GM12878 (cell line): ENCODE measurements around the gene STRIP2. TPM values are rescaled to one million over a fixed set of nuclear protein-coding genes. Genes with fewer than 3 reads are reported as not detected.

Source experiments
- ATAC-seq: fragments of 200-7000 bp; cut with Tn5 transposase; 3 replicates; pipeline ENCODE4 v1.9.1; 2020; ENCODE audit warnings: mild to moderate bottlenecking, moderate library complexity
- BruUV-seq: library from RNA; stranded (reverse); fragments of 400-500 nt; replicated peaks from 2 replicates; lab custom pipeline; 2021; lab: Mats Ljungman, UMichigan
- CTCF ChIA-PET: fragments of 300-600 bp; sonication (Branson Sonifier 250); formaldehyde crosslinking; extraction: SDS; loops from one replicate; lab custom pipeline; 2021; ENCODE audit warnings: inconsistent platforms; lab: Yijun Ruan, JAX
- POLR2A ChIA-PET: fragments of 350-600 bp; formaldehyde crosslinking; extraction: SDS; loops from one replicate; lab custom pipeline; 2021; ENCODE audit warnings: inconsistent platforms; lab: Charles Lee
- RAD21 ChIA-PET: fragments of 300-600 bp; sonication (Branson Sonifier 250); formaldehyde crosslinking; loops from one replicate; lab custom pipeline; 2023; ENCODE audit warnings: antibody characterized with exemption; ENCODE audit not compliant: unreplicated experiment; lab: Charles Lee
- SMC1A ChIA-PET: fragments of 300-600 bp; sonication (Branson Sonifier 250); formaldehyde crosslinking; loops from one replicate; lab custom pipeline; 2023; ENCODE audit not compliant: unreplicated experiment, uncharacterized antibody; lab: Charles Lee
- DNase-seq: peaks from one replicate; pipeline ENCODE4 v3.0.0-alpha.2; 2011; ENCODE audit warnings: low read depth, low spot score
- FAIRE-seq: peaks from 3 replicates; lab custom pipeline; 2011; peaks lifted over from hg19 to GRCh38; lab: Jason Lieb, UNC
- H2AFZ ChIP-seq: 2 replicates; pipeline ENCODE4 v1.6.0; 2011; ENCODE audit warnings: low read depth, low read length, control low read depth; ENCODE audit not compliant: control insufficient read depth
- H3K27ac ChIP-seq: 2 replicates; pipeline ENCODE4 v1.5.1; 2011; ENCODE audit warnings: control low read depth; ENCODE audit not compliant: control insufficient read depth, insufficient read depth
- H3K27me3 ChIP-seq, 2 experiments: replicated peaks in 1 of 2; 2 replicates each; pipeline versions ENCODE4 v1.6.0 to v1.6.1; 2011; ENCODE audit warnings: low read length in 1 of 2; ENCODE audit not compliant: control insufficient read depth in 2 of 2, insufficient read depth in 2 of 2
- H3K36me3 ChIP-seq, 2 experiments: 2 replicates each; pipeline ENCODE4 v1.5.1; 2011; ENCODE audit warnings: low read length in 1 of 2; ENCODE audit not compliant: control insufficient read depth in 2 of 2, insufficient read depth in 2 of 2
- H3K4me1 ChIP-seq: 2 replicates; pipeline ENCODE4 v1.6.1; 2011; ENCODE audit warnings: mild to moderate bottlenecking, low read length, moderate library complexity, mixed read lengths; ENCODE audit not compliant: control insufficient read depth, insufficient read depth
- H3K4me2 ChIP-seq: 2 replicates; pipeline ENCODE4 v1.6.0; 2011; ENCODE audit warnings: control low read depth; ENCODE audit not compliant: control insufficient read depth, insufficient read depth
- H3K4me3 ChIP-seq: fragments of 200-600 bp; sonication (generic); 2 replicates; pipeline ENCODE4 v1.5.1; 2016
- H3K79me2 ChIP-seq: 2 replicates; pipeline ENCODE4 v1.6.0; 2011; ENCODE audit warnings: low read length; ENCODE audit not compliant: control insufficient read depth, insufficient read depth
- H3K9ac ChIP-seq: 2 replicates; pipeline ENCODE4 v1.8.0; 2011; ENCODE audit warnings: low read length, control low read depth, mixed read lengths; ENCODE audit not compliant: control insufficient read depth, insufficient read depth
- H3K9me3 ChIP-seq: replicated peaks from 3 replicates; pipeline ENCODE4 v1.5.1; 2011; ENCODE audit warnings: mild to moderate bottlenecking, low read length; ENCODE audit not compliant: control insufficient read depth, insufficient read depth
- H4K20me1 ChIP-seq: 2 replicates; pipeline ENCODE4 v1.6.0; 2011; ENCODE audit not compliant: control insufficient read depth, insufficient read depth
- ATF2 ChIP-seq: IDR thresholded peaks from 2 replicates; pipeline ENCODE4 v1.6.1; 2012; ENCODE audit warnings: low read length, inconsistent platforms
- BHLHE40 ChIP-seq, 2 experiments: fragments of 450-650 bp in 1 of 2; IDR thresholded peaks; 2 replicates each; pipeline ENCODE4 v1.6.1; 2011 to 2017; ENCODE audit warnings: low read depth in 2 of 2, borderline replicate concordance in 1 of 2, improper control_type of control experiment in 1 of 2, low read length in 1 of 2, mild to moderate bottlenecking in 1 of 2
- DPF2 ChIP-seq: fragments of 450-650 bp; IDR thresholded peaks from 2 replicates; pipeline ENCODE4 v1.6.1; 2017; ENCODE audit warnings: mild to moderate bottlenecking
- EZH2 ChIP-seq: IDR thresholded peaks from 2 replicates; pipeline ENCODE4 v1.6.1; 2012; ENCODE audit warnings: low read depth, mild to moderate bottlenecking, control low read depth, inconsistent platforms, low read length, borderline replicate concordance; ENCODE audit not compliant: control insufficient read depth
- HCFC1 ChIP-seq: fragments of 150-350 bp; IDR thresholded peaks from 2 replicates; pipeline ENCODE4 v1.6.1; 2014; ENCODE audit warnings: low read length
- IKZF1 ChIP-seq: fragments of 450-650 bp; conservative IDR thresholded peaks from 2 replicates; pipeline ENCODE4 v1.6.1; 2017; ENCODE audit warnings: antibody characterized with exemption, mild to moderate bottlenecking
- LARP7 ChIP-seq: fragments of 450-650 bp; IDR thresholded peaks from 2 replicates; pipeline ENCODE4 v1.6.1; 2017; ENCODE audit warnings: mild to moderate bottlenecking
- MLLT1 ChIP-seq: fragments of 450-650 bp; IDR thresholded peaks from 2 replicates; pipeline ENCODE4 v1.6.1; 2016; ENCODE audit warnings: mild to moderate bottlenecking
- NR2F1 ChIP-seq: fragments of 450-650 bp; conservative IDR thresholded peaks from 2 replicates; pipeline ENCODE4 v1.6.1; 2017; ENCODE audit warnings: mild to moderate bottlenecking
- RELA ChIP-seq: fragments of 450-650 bp; IDR thresholded peaks from 2 replicates; pipeline ENCODE4 v1.8.0; 2014; ENCODE audit warnings: borderline replicate concordance; ENCODE audit not compliant: partially characterized antibody
- SP1 ChIP-seq: IDR thresholded peaks from one replicate; pipeline ENCODE4 v1.6.1; 2011; ENCODE audit warnings: low read depth, low read length
- WGBS: methylation state at CpG from one replicate; pipeline ENCODE4 v1.1.6; 2016; ENCODE audit warnings: low lambda C conversion rate; ENCODE audit not compliant: insufficient replicate concordance, insufficient coverage; ENCODE audit errors: missing lambda C conversion rate; 5-methylcytosine and 5-hydroxymethylcytosine counted together
- in situ Hi-C: fragments of 300-500 bp; cut with MboI; formaldehyde crosslinking; loops from 9 replicates; pipeline ENCODE4 v1.14.3; 2018; ENCODE audit warnings: mixed read lengths
- intact Hi-C: fragments of 100-400 bp; cut with micrococcal nuclease; formaldehyde crosslinking; loops from one replicate; pipeline ENCODE4 v1.14.2; 2022; ENCODE audit not compliant: unreplicated experiment
- polyA plus RNA-seq, 11 experiments: library from polyadenylated mRNA; depleted of rRNA in 4 of 11; unstranded in 6 of 11; stranded (reverse) in 5 of 11; fragments of >200 nt; fragmentation: Nextera tagmentation in 4 of 11; fragmentation: Illumina TruSeq in 1 of 11; extraction: Ambion mirVana in 4 of 11; extraction: Trizol in 1 of 11; gene quantifications; 1 replicate in 1 of 11; 2 replicates in 10 of 11; pipeline versions ENCODE4 v1.2.1 to v1.2.3, GENCODE V29; 2011 to 2016; ENCODE audit warnings: inconsistent platforms in 2 of 11, missing spikeins in 2 of 11, low read depth in 1 of 11
- total RNA-seq, 4 experiments: library from RNA; depleted of rRNA in 3 of 4; stranded (reverse); fragments of >200 nt in 3 of 4; fragmentation: Illumina TruSeq in 1 of 4; extraction: Trizol in 1 of 4; gene quantifications; 2 replicates each; pipeline versions ENCODE4 v1.2.1 to v1.2.3, GENCODE V29; 2013 to 2021
- TF ChIP-seq, protein P1 (sequence below): IDR thresholded peaks from 2 replicates; pipeline ENCODE4 v1.6.1; 2012; ENCODE audit warnings: low read depth, low read length, improper control_type of control experiment
- TF ChIP-seq, protein P2 (sequence below): IDR thresholded peaks from 2 replicates; pipeline ENCODE4 v1.6.1; 2012; ENCODE audit warnings: low read depth, low read length, improper control_type of control experiment

Gene STRIP2
- total and polyA plus RNA-seq, 10 of the 15 experiments (the other 5 are each of a cell fraction or from before 2014, with no cell fraction given) = 0.48 to 5.8 (median 1.8) TPM

DNA sequence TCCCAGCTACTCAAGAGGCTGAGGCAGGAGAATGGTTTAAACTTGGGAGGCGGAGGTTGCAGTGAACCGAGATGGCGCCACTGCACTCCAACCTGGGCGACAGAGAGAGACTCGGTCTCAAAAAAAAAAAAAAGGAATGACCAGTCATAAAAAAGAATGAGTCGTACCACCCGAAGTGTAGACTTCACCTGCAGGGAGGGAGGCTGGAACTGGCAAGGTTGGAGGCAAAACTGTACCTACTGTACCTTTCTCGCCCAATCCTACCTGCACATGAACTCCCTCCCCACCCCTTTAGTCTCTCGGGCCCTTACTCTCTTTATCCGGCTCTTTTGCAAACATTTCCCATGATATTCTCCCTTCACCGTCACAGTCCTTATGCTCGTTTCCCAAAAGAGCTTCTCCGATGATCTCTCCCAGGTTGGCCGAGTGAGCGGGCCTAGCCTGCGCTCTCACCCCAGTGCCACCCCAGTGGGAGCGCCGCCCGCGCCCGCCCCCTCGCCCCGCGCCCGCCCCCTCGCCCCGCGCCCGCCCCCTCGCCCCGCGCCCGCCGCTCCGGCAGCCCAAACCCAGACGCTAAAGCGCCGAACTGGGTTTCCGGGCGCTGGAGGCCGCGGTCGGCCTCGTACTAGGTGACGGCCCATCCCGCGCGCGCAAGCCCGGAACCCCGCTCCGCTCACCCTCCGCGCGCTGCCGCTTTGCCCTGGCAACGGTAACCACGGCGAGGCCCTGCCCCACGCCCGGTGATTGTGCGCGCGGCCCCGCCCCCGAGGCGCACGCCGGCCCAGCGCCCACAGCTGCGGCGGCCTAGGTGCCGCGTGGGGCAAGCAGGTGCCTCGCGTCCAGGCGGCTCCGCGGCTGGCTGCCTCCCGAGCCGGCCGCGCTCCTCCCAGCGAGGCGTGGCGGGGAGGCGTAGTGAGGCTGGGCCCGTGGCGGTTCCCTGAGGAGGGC is 67.8 kb downstream of the STRIP2 start, which contains the start of gene SMKR1 (continued):
- TF ChIP-seq EZH2 (no peak), DPF2 (peak; percentile 74; the same call in 1 of the 2 replicates), RELA (peak; percentile 43), HCFC1 (no peak)
- TF ChIP-seq, protein P1, sequence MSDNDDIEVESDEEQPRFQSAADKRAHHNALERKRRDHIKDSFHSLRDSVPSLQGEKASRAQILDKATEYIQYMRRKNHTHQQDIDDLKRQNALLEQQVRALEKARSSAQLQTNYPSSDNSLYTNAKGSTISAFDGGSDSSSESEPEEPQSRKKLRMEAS = 0 out of 2 replicates have a peak, but pooled peaks have one; percentile 37

DNA sequence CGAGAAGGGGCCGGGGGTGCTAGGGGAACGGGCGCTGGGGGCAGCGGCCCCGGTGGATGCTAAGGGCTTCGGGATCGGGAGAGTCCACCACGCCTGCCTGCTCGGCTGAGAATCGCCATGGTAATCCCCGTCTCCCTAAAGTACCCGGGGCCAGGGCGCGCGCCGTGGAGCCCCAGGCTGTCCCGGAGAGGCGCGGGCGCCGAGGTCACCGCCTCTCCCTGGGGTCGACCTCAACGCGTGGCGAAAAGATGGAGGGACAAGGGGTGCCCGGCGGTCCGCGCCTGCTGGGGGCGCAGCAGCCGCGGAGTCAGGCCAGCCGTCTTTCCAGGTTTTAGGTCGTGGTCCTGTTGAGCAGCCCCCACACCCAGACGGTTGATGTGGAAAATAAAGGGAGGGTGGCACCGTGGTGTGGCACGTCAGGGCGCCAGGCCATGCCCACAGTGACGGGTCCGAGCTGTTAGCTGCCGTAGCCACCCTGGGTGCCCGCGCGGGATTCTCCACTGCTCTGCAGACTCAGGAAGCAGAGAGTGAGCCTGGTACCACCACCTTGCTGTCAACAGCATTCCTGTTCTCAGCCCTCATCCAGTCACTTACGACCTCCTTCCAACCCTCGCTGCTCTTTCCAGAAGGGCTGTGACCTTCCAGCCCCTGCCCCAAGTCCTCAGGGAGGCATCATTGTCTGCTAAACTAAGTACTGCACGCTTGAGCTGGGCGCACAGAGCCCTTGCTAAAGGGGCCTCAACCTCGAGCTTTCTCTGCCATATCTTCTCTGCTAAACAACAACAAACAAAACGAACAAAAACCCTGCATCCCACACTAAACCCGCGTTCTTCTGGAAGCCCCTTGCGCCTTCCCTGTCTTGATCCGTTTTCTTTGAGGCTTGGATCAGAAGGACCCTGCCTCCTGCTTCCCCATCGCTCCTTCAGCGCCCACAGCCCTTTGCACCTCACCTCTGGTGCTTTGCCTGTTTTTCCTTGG is 68.8 kb downstream of the STRIP2 start:
- Histone ChIP-seq H3K36me3 (no peaks in the 10 kb centered on the region), H3K79me2 (no peaks in the 10 kb centered on the region), H3K27ac (no peak overlapping the region), H2AFZ (peak overlapping the region; percentile 88), H3K9ac (peak overlapping the region; percentile 58; the same call in 1 of the 2 replicates), H3K9me3 (no peaks in the 10 kb centered on the region), H3K4me2 (peak overlapping the region; percentile 93), H4K20me1 (no peaks in the 10 kb centered on the region), H3K4me1 (peaks cover 17% of the 10 kb centered on the region; the same call in 1 of the 2 replicates), H3K27me3 (no peaks in the 10 kb centered on the region; a peak in 1 of 4 replicates), H3K4me3 (peak overlapping the region; percentile 61; the same call in 1 of the 2 replicates)
- SMC1A ChIA-PET = interaction anchor here (0.9 kb wide), 2 partner anchors 118 to 160 kb away, joined by 3 read pairs; no protein-coding TSS in a partner anchor
- DNase-seq (no peak), ATAC-seq (peak; percentile 32), FAIRE-seq (no peak)
- CTCF ChIA-PET = interaction anchor here (0.7 to 0.8 kb wide), 2 partner anchors 132 to 158 kb away, joined by 3 read pairs; no protein-coding TSS in a partner anchor
- intact Hi-C loops = loop anchor here (10.0 kb wide), 1 partner anchor 222 kb away; no protein-coding TSS in a partner anchor
- POLR2A ChIA-PET = interaction anchor here (0.6 kb wide), 1 partner anchor 17 kb away, joined by 3 read pairs; no protein-coding TSS in a partner anchor
- RAD21 ChIA-PET = no interaction called here
- in situ Hi-C loops = no loop called here
- 17% methylated on average over 50 of the region's 58 CpGs for WGBS
- BruUV-seq = no TSS peak
- TF ChIP-seq IKZF1 (peak; percentile 26; the same call in 1 of the 2 replicates), SP1 (no peak), NR2F1 (peak; percentile 41; the same call in 1 of the 2 replicates), BHLHE40 (IDR thresholded peaks at IDR 0.05; ENCODE audit: borderline replicate concordance in 1 of 2, low read depth in 2 of 2, low read length in 1 of 2) (0 out of 4 replicates have a peak, but pooled peaks of 1 of the 2 experiments have one; percentile 1), LARP7 (0 out of 2 replicates have a peak, but pooled peaks have one; percentile 34), ATF2 (no peak), MLLT1 (no peak)
- TF ChIP-seq, protein P2, sequence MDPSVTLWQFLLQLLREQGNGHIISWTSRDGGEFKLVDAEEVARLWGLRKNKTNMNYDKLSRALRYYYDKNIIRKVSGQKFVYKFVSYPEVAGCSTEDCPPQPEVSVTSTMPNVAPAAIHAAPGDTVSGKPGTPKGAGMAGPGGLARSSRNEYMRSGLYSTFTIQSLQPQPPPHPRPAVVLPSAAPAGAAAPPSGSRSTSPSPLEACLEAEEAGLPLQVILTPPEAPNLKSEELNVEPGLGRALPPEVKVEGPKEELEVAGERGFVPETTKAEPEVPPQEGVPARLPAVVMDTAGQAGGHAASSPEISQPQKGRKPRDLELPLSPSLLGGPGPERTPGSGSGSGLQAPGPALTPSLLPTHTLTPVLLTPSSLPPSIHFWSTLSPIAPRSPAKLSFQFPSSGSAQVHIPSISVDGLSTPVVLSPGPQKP = no peak
